K562 (cell line): ENCODE measurements around the gene ECI2. TPM values are rescaled to one million over a fixed set of nuclear protein-coding genes. Genes with fewer than 3 reads are reported as not detected.

Experiments
- ATAC-seq: fragments of 200-7000 bp; cut with Tn5 transposase; 3 replicates; pipeline ENCODE4 v1.9.1; 2020; ENCODE audit warnings: moderate library complexity
- BruUV-seq: library from RNA; stranded (reverse); fragments of 400-500 nt; replicated peaks from 2 replicates; lab custom pipeline; 2021; lab: Mats Ljungman, UMichigan
- CTCF ChIA-PET: fragments of 300-600 bp; formaldehyde crosslinking; extraction: SDS; loops from one replicate; lab custom pipeline; 2021; ENCODE audit warnings: low intra/inter-chr PET ratio; lab: Yijun Ruan, JAX
- POLR2A ChIA-PET: fragments of 300-600, 350-650 bp; sonication (Branson Sonifier 250); formaldehyde crosslinking; extraction: SDS; loops from one replicate; lab custom pipeline; 2021; ENCODE audit warnings: antibody characterized with exemption, inconsistent platforms; lab: Yijun Ruan, JAX
- DNase-seq, 4 experiments: peaks; one replicate each; pipeline versions ENCODE4 v3.0.0 to v3.0.0-alpha.2; 2011 to 2018; ENCODE audit warnings: low spot score in 3 of 4, mixed read lengths in 3 of 4; ENCODE audit errors: extremely low read depth in 1 of 4
- FAIRE-seq: peaks from 2 replicates; lab custom pipeline; 2011; peaks lifted over from hg19 to GRCh38; lab: Jason Lieb, UNC
- H2AFZ ChIP-seq: 2 replicates; pipeline ENCODE4 v1.6.0; 2011; ENCODE audit warnings: low read depth, low read length, control low read depth, inconsistent platforms
- H3K27ac ChIP-seq: fragments of 200-600 bp; 3 replicates; pipeline ENCODE4 v1.8.0; 2011; ENCODE audit warnings: low read depth, mild to moderate bottlenecking, control low read depth, inconsistent platforms, low read length, moderate library complexity, mixed read lengths; ENCODE audit errors: extremely low read depth
- H3K27me3 ChIP-seq, 2 experiments: fragments of 300-600 bp in 1 of 2; 2 replicates in 1 of 2; 3 replicates in 1 of 2; pipeline versions ENCODE4 v1.6.0 to v1.8.0; 2011; ENCODE audit warnings: inconsistent platforms in 2 of 2, low read length in 2 of 2, mild to moderate bottlenecking in 1 of 2, mixed read lengths in 1 of 2, moderate library complexity in 1 of 2; ENCODE audit not compliant: control insufficient read depth in 2 of 2, insufficient read depth in 2 of 2
- H3K36me3 ChIP-seq: fragments of 300-600 bp; 3 replicates; pipeline ENCODE4 v1.8.0; 2011; ENCODE audit warnings: mild to moderate bottlenecking, low read length, inconsistent platforms; ENCODE audit not compliant: control insufficient read depth, insufficient read depth
- H3K4me1 ChIP-seq, 2 experiments: fragments of 200-600 bp in 1 of 2; replicated peaks in 1 of 2; 2 replicates in 1 of 2; 3 replicates in 1 of 2; pipeline versions ENCODE4 v1.5.1 to v1.8.0; 2011; ENCODE audit warnings: inconsistent platforms in 2 of 2, low read length in 2 of 2, mild to moderate bottlenecking in 1 of 2, mixed read lengths in 1 of 2, moderate library complexity in 1 of 2; ENCODE audit not compliant: control insufficient read depth in 2 of 2, insufficient read depth in 2 of 2
- H3K4me2 ChIP-seq: 2 replicates; pipeline ENCODE4 v1.6.1; 2011; ENCODE audit warnings: low read length, control low read depth, inconsistent platforms, mixed read lengths; ENCODE audit not compliant: insufficient read depth
- H3K4me3 ChIP-seq: fragments of 200-600 bp; sonication (generic), shearing (Covaris generic); 2 replicates; pipeline ENCODE4 v1.5.1; 2016; ENCODE audit warnings: control low read depth, inconsistent platforms
- H3K79me2 ChIP-seq: fragments of 200-600 bp; 3 replicates; pipeline ENCODE4 v1.8.0; 2011; ENCODE audit warnings: low read length, inconsistent platforms; ENCODE audit not compliant: control insufficient read depth, insufficient read depth
- H3K9ac ChIP-seq, 2 experiments: 2 replicates each; pipeline versions ENCODE4 v1.6.0 to v1.6.1; 2011; ENCODE audit warnings: low read depth in 2 of 2, low read length in 2 of 2, control low read depth in 1 of 2, inconsistent platforms in 1 of 2, mild to moderate bottlenecking in 1 of 2, mixed read lengths in 1 of 2; ENCODE audit not compliant: insufficient read depth in 1 of 2
- H3K9me1 ChIP-seq: one replicate; pipeline ENCODE4 v1.6.0; 2011; ENCODE audit warnings: inconsistent platforms, mild to moderate bottlenecking, low read length, moderate library complexity; ENCODE audit not compliant: control insufficient read depth, insufficient read depth
- H3K9me3 ChIP-seq: replicated peaks from 2 replicates; pipeline ENCODE4 v1.5.1; 2011; ENCODE audit warnings: low read depth, low read length, inconsistent platforms; ENCODE audit not compliant: control insufficient read depth, insufficient read depth
- H4K20me1 ChIP-seq: replicated peaks from 2 replicates; pipeline ENCODE4 v1.6.1; 2011; ENCODE audit warnings: low read length, inconsistent platforms, mixed read lengths; ENCODE audit not compliant: control insufficient read depth, insufficient read depth
- ATF1 ChIP-seq, 2 experiments: fragments of 450-650 bp in 1 of 2; IDR thresholded peaks; 2 replicates each; pipeline ENCODE4 v1.6.1; 2016; ENCODE audit warnings: missing compliant biosample characterization in 1 of 2, missing genetic modification characterization in 1 of 2
- BMI1 ChIP-seq: fragments of 150-350 bp; IDR thresholded peaks from 2 replicates; pipeline ENCODE4 v1.6.1; 2014; ENCODE audit warnings: low read length
- CEBPB ChIP-seq: fragments of 450-650 bp; IDR thresholded peaks from 2 replicates; pipeline ENCODE4 v1.6.1; 2016; ENCODE audit warnings: missing genetic modification characterization, missing compliant biosample characterization
- DPF2 ChIP-seq: fragments of 450-650 bp; IDR thresholded peaks from 2 replicates; pipeline ENCODE4 v1.6.1; 2016
- ESRRB ChIP-seq: fragments of 250-450 bp; sonication (Bioruptor Pico); IDR thresholded peaks from 2 replicates; pipeline ENCODE4 v1.5.0; 2020; ENCODE audit warnings: mild to moderate bottlenecking, moderate library complexity, borderline replicate concordance
- HLTF ChIP-seq: fragments of 450-650 bp; IDR thresholded peaks from 2 replicates; pipeline ENCODE4 v1.6.1; 2016
- ILF3 ChIP-seq: fragments of 450-650 bp; IDR thresholded peaks from 2 replicates; pipeline ENCODE4 v1.6.1; 2018; ENCODE audit warnings: antibody characterized with exemption, mild to moderate bottlenecking, moderate library complexity, borderline replicate concordance
- KAT2B ChIP-seq: IDR thresholded peaks from one replicate; pipeline ENCODE4 v1.6.1; 2012; ENCODE audit warnings: low read depth, mild to moderate bottlenecking, control low read depth, inconsistent platforms, low read length, moderate library complexity
- KAT7 ChIP-seq: sonication (generic); formaldehyde crosslinking; IDR thresholded peaks from 2 replicates; pipeline ENCODE4 v1.8.0; 2022; ENCODE audit warnings: missing genetic modification reagents, mild to moderate bottlenecking, borderline replicate concordance
- MAFG ChIP-seq: fragments of 450-650 bp; conservative IDR thresholded peaks from 2 replicates; pipeline ENCODE4 v1.6.1; 2016; ENCODE audit warnings: missing genetic modification characterization, missing compliant biosample characterization
- NFE2 ChIP-seq: IDR thresholded peaks from 2 replicates; pipeline ENCODE4 v1.6.1; 2014; ENCODE audit warnings: antibody characterized with exemption, low read depth
- NFIX ChIP-seq: fragments of 250-450 bp; sonication (Bioruptor Pico); IDR thresholded peaks from 2 replicates; pipeline ENCODE4 v1.4.0; 2020; ENCODE audit warnings: low read depth, mild to moderate bottlenecking, moderate library complexity
- PURB ChIP-seq: sonication (generic); formaldehyde crosslinking; IDR thresholded peaks from 2 replicates; pipeline ENCODE4 v1.9.0; 2021; ENCODE audit warnings: low read depth, mild to moderate bottlenecking, missing genetic modification reagents
- RBFOX2 ChIP-seq: fragments of 200-400 bp; formaldehyde crosslinking; IDR thresholded peaks from 2 replicates; pipeline ENCODE4 v1.6.1; 2017; ENCODE audit warnings: low read depth, mild to moderate bottlenecking, low read length, moderate library complexity
- TRIM24 ChIP-seq, 2 experiments: fragments of 450-650 bp; IDR thresholded peaks; 2 replicates each; pipeline ENCODE4 v1.6.1; 2016
- XRCC3 ChIP-seq: fragments of 450-650 bp; IDR thresholded peaks from 2 replicates; pipeline ENCODE4 v1.6.1; 2017; ENCODE audit warnings: mild to moderate bottlenecking, moderate library complexity
- XRCC5 ChIP-seq: fragments of 200-400 bp; formaldehyde crosslinking; IDR thresholded peaks from 2 replicates; pipeline ENCODE4 v1.6.1; 2017; ENCODE audit warnings: low read depth, mild to moderate bottlenecking, low read length
- ZNF134 ChIP-seq: fragments of 250-450 bp; sonication (Bioruptor Pico); conservative IDR thresholded peaks from 2 replicates; pipeline ENCODE4 v1.4.0; 2020
- ZNF561 ChIP-seq: fragments of 450-650 bp; formaldehyde crosslinking; conservative IDR thresholded peaks from 2 replicates; pipeline ENCODE4 v1.4.0; 2020; ENCODE audit warnings: mild to moderate bottlenecking, moderate library complexity
- ZNF695 ChIP-seq: fragments of 450-650 bp; formaldehyde crosslinking; IDR thresholded peaks from 2 replicates; pipeline ENCODE4 v1.4.0; 2020; ENCODE audit warnings: mild to moderate bottlenecking, moderate library complexity
- ZNF76 ChIP-seq: fragments of 250-450 bp; sonication (Bioruptor Pico); IDR thresholded peaks from 2 replicates; pipeline ENCODE4 v1.4.0; 2020; ENCODE audit warnings: mild to moderate bottlenecking, moderate library complexity, borderline replicate concordance
- ZNF785 ChIP-seq: fragments of 250-450 bp; sonication (Bioruptor Pico); IDR thresholded peaks from 2 replicates; pipeline ENCODE4 v1.4.0; 2020; ENCODE audit warnings: mild to moderate bottlenecking
- WGBS: fragments of 100-300 bp; shearing (Covaris generic); methylation state at CpG from one replicate; pipeline ENCODE4 v1.1.6; 2016; ENCODE audit warnings: low coverage, mixed read lengths; ENCODE audit not compliant: insufficient coverage; ENCODE audit errors: missing lambda C conversion rate; 5-methylcytosine and 5-hydroxymethylcytosine counted together
- in situ Hi-C: fragments of 300-500 bp; cut with MboI; formaldehyde crosslinking; loops from 4 replicates; pipeline ENCODE4 v1.15.0; 2018; ENCODE audit warnings: inconsistent platforms, mixed read lengths
- intact Hi-C: fragments of 100-400 bp; cut with micrococcal nuclease; formaldehyde crosslinking; loops from 2 replicates; pipeline ENCODE4 v1.14.2; 2022
- polyA plus RNA-seq, 8 experiments: library from polyadenylated mRNA; depleted of rRNA in 4 of 8; stranded (reverse) in 5 of 8; unstranded in 3 of 8; fragments of >200 nt; fragmentation: Nextera tagmentation in 2 of 8; fragmentation: Illumina TruSeq in 1 of 8; extraction: Ambion mirVana in 2 of 8; extraction: Trizol in 1 of 8; gene quantifications; 2 replicates each; pipeline versions ENCODE4 v1.2.1 to v1.2.3, GENCODE V29; 2011 to 2014; ENCODE audit warnings: inconsistent platforms in 1 of 8, missing spikeins in 1 of 8
- total RNA-seq, 7 experiments: library from RNA; depleted of rRNA in 6 of 7; stranded (reverse); fragments of >200 nt in 6 of 7; fragmentation: Illumina TruSeq in 2 of 7; extraction: Trizol in 2 of 7; gene quantifications; 2 replicates each; pipeline versions ENCODE4 v1.2.1 to v1.2.3, GENCODE V29; 2011 to 2021; ENCODE audit warnings: low replicate concordance in 1 of 7
- TF ChIP-seq, protein P1 (sequence below): sonication (generic); formaldehyde crosslinking; IDR thresholded peaks from 2 replicates; pipeline ENCODE4 v1.4.0; 2020; ENCODE audit warnings: mild to moderate bottlenecking, missing genetic modification reagents
- TF ChIP-seq, protein P2 (sequence below): sonication (generic); formaldehyde crosslinking; IDR thresholded peaks from 2 replicates; pipeline ENCODE4 v1.5.0; 2020; ENCODE audit warnings: missing genetic modification reagents

Gene ECI2
- total and polyA plus RNA-seq, 9 of the 15 experiments (the other 6 are each of a cell fraction or from before 2014, with no cell fraction given): 80.7 to 377 (median 142) TPM

DNA sequence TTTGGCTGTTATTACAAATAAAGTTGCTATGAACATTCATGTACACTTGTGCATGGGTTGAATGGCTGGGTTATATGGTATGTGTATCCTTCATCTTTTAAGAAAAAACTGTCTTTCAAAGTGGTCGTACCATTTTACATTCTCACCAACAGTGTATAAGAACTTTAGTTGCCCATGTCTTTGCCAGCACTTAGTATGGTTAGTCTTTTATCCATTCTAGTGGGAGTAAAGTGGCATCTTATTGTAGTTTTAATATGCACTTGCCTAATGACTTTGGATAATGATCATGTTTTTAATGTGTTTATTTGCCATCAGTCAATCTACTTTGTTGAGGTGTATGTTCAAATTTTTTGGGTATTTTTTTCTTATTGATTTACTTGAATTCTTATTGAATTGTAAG is 32.5 kb upstream of the ECI2 start (continued):
- TF ChIP-seq RBFOX2: no peak

DNA sequence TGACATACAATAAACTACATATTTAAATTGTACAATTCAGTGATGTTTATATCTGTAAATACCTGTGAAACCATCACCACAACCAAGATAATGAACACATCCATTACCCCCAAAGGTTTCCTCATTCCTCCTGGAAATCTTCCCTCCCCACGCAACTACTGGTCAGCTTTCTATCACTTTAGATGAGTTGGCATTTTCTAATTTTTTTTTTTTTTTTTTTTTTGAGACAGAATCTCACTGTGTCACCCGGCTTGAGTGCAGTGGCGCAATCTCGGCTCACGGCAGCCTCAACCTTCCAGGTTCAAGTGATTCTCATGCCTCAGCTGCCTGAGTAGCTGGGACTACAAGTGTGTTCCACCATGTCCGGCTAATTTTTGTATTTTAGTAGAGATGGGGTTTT is 31.7 kb upstream of the ECI2 start:
- no peaks in the 10 kb centered on the region for H4K20me1 ChIP-seq
- H3K4me1 ChIP-seq: peaks cover 0 to 2% of the 10 kb centered on the region in 2 experiments; a peak in 1 of 5 replicates
- in situ Hi-C loops (no loop called here), intact Hi-C loops (no loop called here)
- no peaks in the 10 kb centered on the region for H3K9me1 ChIP-seq
- FAIRE-seq: no peak
- ChIA-PET POLR2A (no interaction called here), CTCF (no interaction called here)
- H3K79me2 ChIP-seq: no peaks in the 10 kb centered on the region
- H3K4me2 ChIP-seq: no peak overlapping the region
- H3K36me3 ChIP-seq: no peaks in the 10 kb centered on the region
- H3K27ac ChIP-seq: no peak overlapping the region
- H3K9ac ChIP-seq: no peak overlapping the region
- H2AFZ ChIP-seq: no peak overlapping the region
- H3K27me3 ChIP-seq: peaks cover 6 to 29% of the 10 kb centered on the region in 2 experiments; a peak in 3 of 5 replicates
- WGBS: 26% methylated on average over 6 of the region's 6 CpGs
- ATAC-seq: no peak
- DNase-seq: no peak
- H3K9me3 ChIP-seq: peaks cover 6% of the 10 kb centered on the region
- no TSS peak for BruUV-seq
- no peak overlapping the region for H3K4me3 ChIP-seq
- TF ChIP-seq ILF3 (no peak), ZNF695 (CRISPR knock-in tag) (no peak), NFE2 (peak; percentile 49), PURB (CRISPR knock-in tag) (no peak), DPF2 (0 out of 2 replicates have a peak, but pooled peaks have one; percentile 26), NFIX (no peak), KAT2B (no peak), ZNF134 (no peak), ATF1 (CRISPR knock-in tag; IDR thresholded peaks at IDR 0.05) (no peak), ATF1 (tag; IDR thresholded peaks at IDR 0.05) (no peak), HLTF (no peak), TRIM24 (IDR thresholded peaks at IDR 0.05) (peak; percentile 63 to 74; a peak in 3 of 4 replicates), KAT7 (no peak), MAFG (peak; percentile 85), BMI1 (no peak), XRCC3 (no peak), ZNF785 (CRISPR knock-in tag) (no peak), XRCC5 (no peak), CEBPB (tag) (peak; percentile 64), ESRRB (CRISPR knock-in tag) (no peak), ZNF76 (no peak), ZNF561 (CRISPR knock-in tag) (no peak)
- TF ChIP-seq, protein P1, sequence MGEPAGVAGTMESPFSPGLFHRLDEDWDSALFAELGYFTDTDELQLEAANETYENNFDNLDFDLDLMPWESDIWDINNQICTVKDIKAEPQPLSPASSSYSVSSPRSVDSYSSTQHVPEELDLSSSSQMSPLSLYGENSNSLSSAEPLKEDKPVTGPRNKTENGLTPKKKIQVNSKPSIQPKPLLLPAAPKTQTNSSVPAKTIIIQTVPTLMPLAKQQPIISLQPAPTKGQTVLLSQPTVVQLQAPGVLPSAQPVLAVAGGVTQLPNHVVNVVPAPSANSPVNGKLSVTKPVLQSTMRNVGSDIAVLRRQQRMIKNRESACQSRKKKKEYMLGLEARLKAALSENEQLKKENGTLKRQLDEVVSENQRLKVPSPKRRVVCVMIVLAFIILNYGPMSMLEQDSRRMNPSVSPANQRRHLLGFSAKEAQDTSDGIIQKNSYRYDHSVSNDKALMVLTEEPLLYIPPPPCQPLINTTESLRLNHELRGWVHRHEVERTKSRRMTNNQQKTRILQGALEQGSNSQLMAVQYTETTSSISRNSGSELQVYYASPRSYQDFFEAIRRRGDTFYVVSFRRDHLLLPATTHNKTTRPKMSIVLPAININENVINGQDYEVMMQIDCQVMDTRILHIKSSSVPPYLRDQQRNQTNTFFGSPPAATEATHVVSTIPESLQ (CRISPR knock-in tag): no peak
- TF ChIP-seq, protein P2, sequence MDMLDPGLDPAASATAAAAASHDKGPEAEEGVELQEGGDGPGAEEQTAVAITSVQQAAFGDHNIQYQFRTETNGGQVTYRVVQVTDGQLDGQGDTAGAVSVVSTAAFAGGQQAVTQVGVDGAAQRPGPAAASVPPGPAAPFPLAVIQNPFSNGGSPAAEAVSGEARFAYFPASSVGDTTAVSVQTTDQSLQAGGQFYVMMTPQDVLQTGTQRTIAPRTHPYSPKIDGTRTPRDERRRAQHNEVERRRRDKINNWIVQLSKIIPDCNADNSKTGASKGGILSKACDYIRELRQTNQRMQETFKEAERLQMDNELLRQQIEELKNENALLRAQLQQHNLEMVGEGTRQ: no peak
